ENCODE results near the gene UGT1A8. TPM values are rescaled to one million over a fixed set of nuclear protein-coding genes. Genes with fewer than 3 reads are reported as not detected.

UGT1A8 gene
- total and polyA plus RNA-seq, 12 donors: 0.11 TPM; not detected in 11

DNA sequence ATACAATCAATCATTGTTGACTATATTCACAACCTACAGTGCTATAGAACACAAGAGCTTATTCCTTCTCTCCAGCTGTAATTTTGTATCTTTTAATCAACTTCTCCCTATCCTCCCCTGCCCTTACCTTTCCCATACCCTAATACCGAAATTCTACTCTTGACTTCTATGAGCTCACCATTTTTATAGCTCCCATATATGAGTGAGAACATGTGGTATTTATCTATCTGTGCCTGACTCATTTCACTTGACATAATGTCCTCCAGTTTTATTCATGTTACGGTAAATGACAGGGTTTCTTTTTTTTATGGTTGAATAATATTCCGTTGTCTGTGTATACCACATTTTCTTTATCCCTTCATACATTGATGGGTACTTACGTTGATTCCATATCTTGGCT lies 163.3 kb downstream of the UGT1A8 start:
- intact Hi-C loops (cut with DNase I): no loop called here
- ATAC-seq (no peak), DNase-seq (no peak)
- no peaks in the 10 kb centered on the region for H3K4me1 ChIP-seq
- 87 to 90% methylated on average over 4 of the region's 4 CpGs for WGBS, 2 donors
- peaks cover 0 to 9% (median 0%) of the 10 kb centered on the region in 11 donors for H3K9me3 ChIP-seq
- no peak overlapping the region for H3K4me3 ChIP-seq
- H3K27me3 ChIP-seq: peaks cover 0 to 21% (median 0%) of the 10 kb centered on the region in 7 donors
- no peaks in the 10 kb centered on the region for H3K36me3 ChIP-seq
- TF ChIP-seq, protein P1, sequence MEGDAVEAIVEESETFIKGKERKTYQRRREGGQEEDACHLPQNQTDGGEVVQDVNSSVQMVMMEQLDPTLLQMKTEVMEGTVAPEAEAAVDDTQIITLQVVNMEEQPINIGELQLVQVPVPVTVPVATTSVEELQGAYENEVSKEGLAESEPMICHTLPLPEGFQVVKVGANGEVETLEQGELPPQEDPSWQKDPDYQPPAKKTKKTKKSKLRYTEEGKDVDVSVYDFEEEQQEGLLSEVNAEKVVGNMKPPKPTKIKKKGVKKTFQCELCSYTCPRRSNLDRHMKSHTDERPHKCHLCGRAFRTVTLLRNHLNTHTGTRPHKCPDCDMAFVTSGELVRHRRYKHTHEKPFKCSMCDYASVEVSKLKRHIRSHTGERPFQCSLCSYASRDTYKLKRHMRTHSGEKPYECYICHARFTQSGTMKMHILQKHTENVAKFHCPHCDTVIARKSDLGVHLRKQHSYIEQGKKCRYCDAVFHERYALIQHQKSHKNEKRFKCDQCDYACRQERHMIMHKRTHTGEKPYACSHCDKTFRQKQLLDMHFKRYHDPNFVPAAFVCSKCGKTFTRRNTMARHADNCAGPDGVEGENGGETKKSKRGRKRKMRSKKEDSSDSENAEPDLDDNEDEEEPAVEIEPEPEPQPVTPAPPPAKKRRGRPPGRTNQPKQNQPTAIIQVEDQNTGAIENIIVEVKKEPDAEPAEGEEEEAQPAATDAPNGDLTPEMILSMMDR (IDR thresholded peaks at IDR 0.05): no peak
- no peak overlapping the region for H3K27ac ChIP-seq

DNA sequence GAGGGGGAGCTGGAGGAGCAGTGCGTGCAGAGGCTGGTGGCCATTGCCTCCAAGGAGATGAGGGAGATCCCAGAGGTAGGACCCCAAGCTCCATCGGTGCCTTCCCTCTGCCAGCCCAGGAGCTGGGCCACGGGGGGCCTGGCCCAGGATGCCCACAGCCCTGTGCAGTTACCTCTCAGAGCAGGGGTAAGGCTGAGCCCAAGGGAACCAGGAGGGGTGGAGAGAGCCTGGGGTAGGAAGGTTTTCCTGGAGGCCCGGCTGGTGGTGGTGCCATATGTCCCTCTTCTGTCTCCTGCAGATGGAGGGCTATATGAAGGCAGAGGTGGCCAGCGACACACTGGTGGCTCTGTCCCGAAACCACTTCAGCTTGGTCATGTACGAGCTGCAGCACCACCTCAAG lies 172.1 kb downstream of the UGT1A8 start:
- peaks cover 0 to 13% (median 0%) of the 10 kb centered on the region in 7 donors for H3K27me3 ChIP-seq
- no peaks in the 10 kb centered on the region for H3K4me1 ChIP-seq
- H3K36me3 ChIP-seq: no peaks in the 10 kb centered on the region
- no peak for ATAC-seq
- peaks cover 0 to 3% (median 0%) of the 10 kb centered on the region in 11 donors for H3K9me3 ChIP-seq
- no peak overlapping the region for H3K4me3 ChIP-seq
- WGBS, 2 donors: 92% methylated on average over 7 of the region's 7 CpGs
- no peak for DNase-seq
- TF ChIP-seq, protein P1 (IDR thresholded peaks at IDR 0.05): no peak
- no peak overlapping the region for H3K27ac ChIP-seq
- intact Hi-C loops (cut with DNase I): no loop called here

DNA sequence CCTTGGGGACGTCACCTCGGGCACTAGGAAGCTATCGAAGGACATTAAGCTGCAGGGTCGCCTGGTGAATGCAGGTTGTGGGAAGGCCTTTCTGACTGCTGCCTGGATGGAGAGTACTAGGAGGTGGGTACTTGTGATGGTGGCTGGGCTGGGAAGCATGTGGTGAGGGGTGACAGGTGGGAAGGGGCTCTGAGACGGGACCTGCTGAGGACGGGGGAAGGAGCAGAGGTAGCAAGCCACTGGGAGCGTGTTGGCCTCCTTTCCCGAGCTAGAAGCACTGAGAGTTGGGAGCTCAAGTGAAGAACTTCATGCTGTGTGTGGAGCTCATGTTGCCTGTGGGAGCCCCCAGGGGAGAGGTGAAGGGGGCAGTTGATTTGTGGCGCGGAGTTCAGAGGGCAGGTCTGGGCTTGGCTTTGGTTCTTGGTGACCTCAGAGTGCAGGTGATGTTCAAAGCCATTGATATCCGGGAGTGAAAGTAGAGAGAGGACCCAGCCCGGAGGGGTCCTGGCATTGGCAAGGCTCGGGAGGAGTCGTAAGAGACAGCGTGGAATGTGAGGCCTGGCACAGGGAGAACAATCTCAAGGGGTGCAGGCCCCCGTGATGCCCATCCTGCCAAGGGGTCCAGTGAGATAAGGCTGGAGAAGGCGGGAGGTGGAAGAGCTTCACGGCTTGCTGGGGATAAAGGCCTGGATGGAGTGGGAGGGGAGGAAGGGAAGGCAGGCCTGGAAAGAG lies 173.9 kb downstream of the UGT1A8 start:
- WGBS, 2 donors: 80 to 82% methylated on average over 18 of the region's 18 CpGs
- no peaks in the 10 kb centered on the region for H3K36me3 ChIP-seq
- DNase-seq: no peak
- H3K9me3 ChIP-seq: peaks cover 0 to 3% (median 0%) of the 10 kb centered on the region in 11 donors
- H3K27ac ChIP-seq: no peak overlapping the region
- ATAC-seq: no peak
- H3K27me3 ChIP-seq: peaks cover 0 to 7% (median 0%) of the 10 kb centered on the region in 7 donors
- intact Hi-C loops (cut with DNase I): no loop called here
- H3K4me3 ChIP-seq: no peak overlapping the region
- TF ChIP-seq, protein P1 (IDR thresholded peaks at IDR 0.05): no peak
- H3K4me1 ChIP-seq: no peaks in the 10 kb centered on the region

DNA sequence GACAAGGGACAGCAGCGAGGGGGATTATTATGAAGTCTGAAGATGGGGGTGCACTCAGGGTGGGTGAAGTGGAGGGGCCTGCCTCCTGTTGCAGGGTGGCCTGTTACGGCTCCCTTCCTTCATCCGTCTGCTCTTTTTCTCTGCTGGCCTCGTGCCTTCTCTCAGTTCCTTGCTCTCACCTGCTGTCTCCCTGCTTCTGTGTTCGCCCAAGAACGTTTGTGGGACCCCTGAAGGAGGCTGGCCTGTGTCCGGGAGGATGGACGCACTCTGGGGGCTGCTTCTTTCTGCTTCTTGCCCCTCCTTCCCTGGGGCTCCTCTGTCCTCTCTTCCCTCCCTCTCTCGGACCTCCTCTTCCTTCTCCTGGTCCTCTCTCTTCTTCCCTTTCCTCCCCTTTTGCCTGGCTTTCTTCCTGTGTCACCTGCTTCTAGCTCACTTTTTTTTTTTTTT lies 174.5 kb downstream of the UGT1A8 start:
- TF ChIP-seq, protein P1 (IDR thresholded peaks at IDR 0.05): no peak
- 82 to 86% methylated on average over 9 of the region's 9 CpGs for WGBS, 2 donors

More for the DNA sequence above, 174.5 kb downstream of the UGT1A8 start:
- H3K4me1 ChIP-seq: no peaks in the 10 kb centered on the region
- H3K9me3 ChIP-seq: peaks cover 0 to 3% (median 0%) of the 10 kb centered on the region in 11 donors
- ATAC-seq: no peak
- peaks cover 0 to 7% (median 0%) of the 10 kb centered on the region in 7 donors for H3K27me3 ChIP-seq
- H3K27ac ChIP-seq: no peak overlapping the region
- DNase-seq: no peak
- intact Hi-C loops (cut with DNase I): no loop called here
- H3K4me3 ChIP-seq: no peak overlapping the region
- no peaks in the 10 kb centered on the region for H3K36me3 ChIP-seq

Data from heart right ventricle (tissue), 16 donors.